SK-N-SH (cell line): Measurements from ENCODE around the gene LINGO3. TPM values are rescaled to one million over a fixed set of nuclear protein-coding genes. Genes with fewer than 3 reads are reported as not detected.

Experiments used
- CTCF ChIA-PET: fragments of 300-600, 350-600 bp; formaldehyde crosslinking; extraction: SDS; loops from one replicate; lab custom pipeline; 2021; lab: Yijun Ruan, JAX
- POLR2A ChIA-PET: fragments of 350-600 bp; sonication (Branson Sonifier 250); formaldehyde crosslinking; extraction: SDS; loops from one replicate; lab custom pipeline; 2020; ENCODE audit warnings: antibody characterized with exemption, inconsistent platforms; lab: Yijun Ruan, JAX
- DNase-seq: peaks from one replicate; pipeline ENCODE4 v3.0.0; 2012
- H2AFZ ChIP-seq: fragments of 200-600 bp; sonication (generic); 2 replicates; pipeline ENCODE4 v1.8.1; 2016; ENCODE audit warnings: antibody characterized with exemption, mild to moderate bottlenecking, low read depth
- H3F3A ChIP-seq: fragments of 200-600 bp; sonication (generic); replicated peaks from 2 replicates; pipeline ENCODE3; 2016; ENCODE audit warnings: antibody characterized with exemption, mild to moderate bottlenecking; ENCODE audit not compliant: insufficient read depth
- H3K27ac ChIP-seq, 2 experiments: fragments of 200-500 bp in 1 of 2; fragments of 200-600 bp in 1 of 2; sonication (Bioruptor generic) in 1 of 2; sonication (generic), shearing (Covaris generic) in 1 of 2; 2 replicates each; pipeline versions ENCODE4 v1.5.1 to v1.6.1; 2014 to 2016; ENCODE audit warnings: low read depth in 2 of 2, inconsistent platforms in 1 of 2, low read length in 1 of 2, mild to moderate bottlenecking in 1 of 2, mixed read lengths in 1 of 2
- H3K27me3 ChIP-seq: fragments of 200-600 bp; sonication (generic), shearing (Covaris generic); 2 replicates; pipeline ENCODE4 v1.6.1; 2016; ENCODE audit warnings: mixed run types; ENCODE audit not compliant: insufficient read depth
- H3K36me3 ChIP-seq, 2 experiments: fragments of 200-500 bp in 1 of 2; fragments of 200-600 bp in 1 of 2; sonication (Bioruptor generic) in 1 of 2; sonication (generic) in 1 of 2; replicated peaks in 1 of 2; 2 replicates each; pipeline versions ENCODE3 to v1.5.1; 2014 to 2016; ENCODE audit warnings: low read length in 1 of 2, mild to moderate bottlenecking in 1 of 2; ENCODE audit not compliant: insufficient read depth in 2 of 2, control insufficient read depth in 1 of 2
- H3K4me1 ChIP-seq, 2 experiments: fragments of 200-500 bp in 1 of 2; fragments of 200-600 bp in 1 of 2; sonication (Bioruptor generic) in 1 of 2; sonication (generic), shearing (Covaris generic) in 1 of 2; 2 replicates each; pipeline versions ENCODE4 v1.5.1 to v1.6.1; 2014 to 2016; ENCODE audit warnings: low read depth in 1 of 2, low read length in 1 of 2, mixed run types in 1 of 2; ENCODE audit not compliant: insufficient read depth in 2 of 2, control insufficient read depth in 1 of 2
- H3K4me2 ChIP-seq: fragments of 200-600 bp; sonication (generic), shearing (Covaris generic); 2 replicates; pipeline ENCODE4 v1.6.1; 2017; ENCODE audit warnings: mixed run types
- H3K4me3 ChIP-seq, 2 experiments: fragments of 200-500 bp in 1 of 2; fragments of 200-600 bp in 1 of 2; sonication (Bioruptor generic) in 1 of 2; sonication (generic), shearing (Covaris generic) in 1 of 2; 2 replicates each; pipeline versions ENCODE4 v1.5.1 to v1.8.1; 2014 to 2016; ENCODE audit warnings: low read depth in 2 of 2, inconsistent platforms in 1 of 2, low read length in 1 of 2, mild to moderate bottlenecking in 1 of 2, mixed read lengths in 1 of 2, moderate library complexity in 1 of 2
- H3K79me2 ChIP-seq: fragments of 200-600 bp; sonication (generic); 2 replicates; pipeline ENCODE4 v1.8.1; 2017; ENCODE audit warnings: mild to moderate bottlenecking; ENCODE audit not compliant: insufficient read depth
- H3K9ac ChIP-seq: fragments of 200-600 bp; sonication (generic); 2 replicates; pipeline ENCODE4 v1.6.1; 2017; ENCODE audit warnings: mixed run types
- H3K9me2 ChIP-seq: fragments of 200-600 bp; sonication (generic); 2 replicates; pipeline ENCODE4 v1.6.1; 2017; ENCODE audit warnings: mixed run types
- H3K9me3 ChIP-seq: fragments of 200-600 bp; sonication (generic); 2 replicates; pipeline ENCODE4 v1.6.1; 2017; ENCODE audit warnings: mixed run types, mild to moderate bottlenecking, moderate library complexity
- H4K20me1 ChIP-seq: fragments of 200-600 bp; sonication (generic); 2 replicates; pipeline ENCODE4 v1.6.1; 2017; ENCODE audit warnings: mild to moderate bottlenecking, mixed run types; ENCODE audit not compliant: insufficient read depth
- CHD2 ChIP-seq: fragments of 150-350 bp; IDR thresholded peaks from 2 replicates; pipeline ENCODE4 v1.6.1; 2018; ENCODE audit warnings: low read length; ENCODE audit not compliant: partially characterized antibody
- CTCF ChIP-seq: fragments of 200-600 bp; sonication (generic); IDR thresholded peaks from 2 replicates; pipeline ENCODE4 v1.6.1; 2017; ENCODE audit warnings: antibody characterized with exemption, mild to moderate bottlenecking, moderate library complexity
- FOXJ3 ChIP-seq: sonication (generic); formaldehyde crosslinking; IDR thresholded peaks from 2 replicates; pipeline ENCODE4 v1.5.1; 2020; ENCODE audit warnings: mild to moderate bottlenecking, missing genetic modification reagents
- FOXM1 ChIP-seq: IDR thresholded peaks from 2 replicates; pipeline ENCODE4 v1.4.0; 2012; ENCODE audit warnings: low read depth, mild to moderate bottlenecking
- GABPA ChIP-seq: IDR thresholded peaks from 2 replicates; pipeline ENCODE4 v1.4.0; 2012; ENCODE audit warnings: low read depth, mild to moderate bottlenecking
- JUND ChIP-seq: IDR thresholded peaks from 2 replicates; pipeline ENCODE4 v1.4.0; 2012
- MEF2A ChIP-seq: IDR thresholded peaks from 2 replicates; pipeline ENCODE4 v1.4.0; 2012; ENCODE audit warnings: low read depth, borderline replicate concordance
- MXI1 ChIP-seq: IDR thresholded peaks from 2 replicates; pipeline ENCODE4 v1.6.1; 2012; ENCODE audit warnings: mild to moderate bottlenecking, low read depth, low read length, improper control_type of control experiment
- NFIC ChIP-seq: IDR thresholded peaks from 2 replicates; pipeline ENCODE4 v1.4.0; 2012; ENCODE audit warnings: borderline replicate concordance
- NRF1 ChIP-seq: IDR thresholded peaks from 2 replicates; pipeline ENCODE4 v1.6.1; 2012; ENCODE audit warnings: low read depth, mild to moderate bottlenecking, low read length
- PBX3 ChIP-seq: IDR thresholded peaks from 2 replicates; pipeline ENCODE4; 2012
- RAD21 ChIP-seq: IDR thresholded peaks from 2 replicates; pipeline ENCODE4 v1.6.1; 2012; ENCODE audit warnings: mild to moderate bottlenecking, low read length
- RCOR1 ChIP-seq: fragments of 150-350 bp; IDR thresholded peaks from 2 replicates; pipeline ENCODE4 v1.6.1; 2017; ENCODE audit warnings: antibody characterized with exemption, low read length
- SIN3A ChIP-seq: IDR thresholded peaks from 2 replicates; pipeline ENCODE4 v1.6.1; 2012; ENCODE audit warnings: low read depth, mild to moderate bottlenecking, low read length, moderate library complexity, borderline replicate concordance
- SMC3 ChIP-seq: IDR thresholded peaks from 2 replicates; pipeline ENCODE4 v1.6.1; 2012; ENCODE audit warnings: low read depth, low read length, improper control_type of control experiment
- TEAD4 ChIP-seq: IDR thresholded peaks from 2 replicates; pipeline ENCODE4 v1.4.0; 2012; ENCODE audit warnings: mild to moderate bottlenecking, borderline replicate concordance; ENCODE audit not compliant: insufficient read depth
- USF1 ChIP-seq: IDR thresholded peaks from 2 replicates; pipeline ENCODE4 v1.4.0; 2012; ENCODE audit warnings: low read depth, borderline replicate concordance
- YY1 ChIP-seq: IDR thresholded peaks from 2 replicates; pipeline ENCODE4 v1.4.0; 2012; ENCODE audit warnings: low read depth, mild to moderate bottlenecking
- ZBTB33 ChIP-seq: IDR thresholded peaks from 2 replicates; pipeline ENCODE4 v1.4.0; 2012; ENCODE audit warnings: low read depth, borderline replicate concordance
- WGBS: methylation state at CpG from one replicate; pipeline ENCODE4 v1.1.6; 2017; ENCODE audit warnings: low lambda C conversion rate; 5-methylcytosine and 5-hydroxymethylcytosine counted together
- polyA plus RNA-seq, 3 experiments: library from polyadenylated mRNA; depleted of rRNA; stranded (reverse); fragments of >200 nt; gene quantifications; 2 replicates each; pipeline ENCODE4 v1.2.3, GENCODE V29; 2012

Gene LINGO3
- polyA plus RNA-seq, 1 of the 3 experiments (the other 2 are of a cell fraction) = not detected

- ChIA-PET POLR2A (interaction anchor here (1.2 to 1.3 kb wide), 2 partner anchors 10 to 11 kb away, joined by 3 to 4 read pairs; no protein-coding TSS in a partner anchor), CTCF (interaction anchor here (0.9 to 3.7 kb wide), 6 partner anchors 10 to 149 kb away, joined by 3 to 19 read pairs (median 4); partner anchors contain the start of gene PLEKHJ1)
- 82% methylated on average over 17 of the region's 19 CpGs for WGBS
Measured at GRCh38 chr19:2305452-2306280, 2.3 kb downstream of the LINGO3 start.

GRCh38 chr19:2303211-2303798, 4.6 kb downstream of the LINGO3 start:
- H3K9ac ChIP-seq = no peak overlapping the region
- no peaks in the 10 kb centered on the region for H3F3A ChIP-seq
- no peaks in the 10 kb centered on the region for H3K9me3 ChIP-seq
- peaks cover 0 to 2% of the 10 kb centered on the region in 2 experiments; a peak in 1 of 4 replicates for H3K4me1 ChIP-seq
- ChIA-PET POLR2A (interaction anchor here (0.6 to 1.8 kb wide), 3 partner anchors 12 to 53 kb away, joined by 3 to 4 read pairs (median 4); no protein-coding TSS in a partner anchor), CTCF (interaction anchor here (1.2 to 3.0 kb wide), 3 partner anchors 9 to 73 kb away, joined by 3 to 15 read pairs (median 5); no protein-coding TSS in a partner anchor)
- no peak overlapping the region for H3K27ac ChIP-seq
- no peak overlapping the region for H2AFZ ChIP-seq
- H3K4me3 ChIP-seq = no peak overlapping the region
- H3K79me2 ChIP-seq = no peaks in the 10 kb centered on the region
- H3K36me3 ChIP-seq = no peaks in the 10 kb centered on the region
- no peak overlapping the region for H3K4me2 ChIP-seq
- H3K9me2 ChIP-seq = no peaks in the 10 kb centered on the region
- no peak for DNase-seq
- no peaks in the 10 kb centered on the region; the same call in 1 of the 2 replicates for H3K27me3 ChIP-seq
- H4K20me1 ChIP-seq = no peaks in the 10 kb centered on the region
- WGBS = 77% methylated on average over 11 of the region's 26 CpGs
- TF ChIP-seq RAD21 = no peak
- TF ChIP-seq MEF2A = no peak
- TF ChIP-seq PBX3 = no peak
- no peak for TF ChIP-seq NRF1
- TF ChIP-seq YY1 = no peak
- no peak for TF ChIP-seq MXI1
- no peak for TF ChIP-seq TEAD4
- TF ChIP-seq ZBTB33 = no peak

More at GRCh38 chr19:2305452-2306280, 2.3 kb downstream of the LINGO3 start:
- no peak for DNase-seq
- Histone ChIP-seq H3K79me2 (no peaks in the 10 kb centered on the region), H3K4me3 (no peak overlapping the region), H3K9me3 (no peaks in the 10 kb centered on the region), H4K20me1 (no peaks in the 10 kb centered on the region), H3K4me2 (no peak overlapping the region), H3K36me3 (no peaks in the 10 kb centered on the region), H3K4me1 (peaks cover 0 to 16% of the 10 kb centered on the region in 2 experiments; a peak in 1 of 4 replicates), H3K9ac (no peak overlapping the region), H3F3A (peaks cover 6% of the 10 kb centered on the region), H3K27ac (no peak overlapping the region), H3K9me2 (no peaks in the 10 kb centered on the region), H2AFZ (no peak overlapping the region), H3K27me3 (no peaks in the 10 kb centered on the region; the same call in 1 of the 2 replicates)
- no peak for TF ChIP-seq SMC3
- TF ChIP-seq USF1 = no peak
- no peak for TF ChIP-seq RCOR1
- TF ChIP-seq FOXM1 = no peak
- TF ChIP-seq GABPA = no peak
- no peak for TF ChIP-seq SIN3A
- no peak for TF ChIP-seq CTCF
- TF ChIP-seq CHD2 = no peak
- TF ChIP-seq FOXJ3 (CRISPR knock-in tag) = no peak
- TF ChIP-seq NFIC = no peak
- TF ChIP-seq JUND = no peak
